PC-9 (cell line): ENCODE measurements around the gene TCTA.

ENCODE experiments used
- EZH2 ChIP-seq: fragments of 200-600 bp; sonication (generic); IDR thresholded peaks from 2 replicates; pipeline ENCODE4 v1.8.0; 2017; ENCODE audit warnings: antibody characterized with exemption, low read depth
- TF ChIP-seq, protein P1 (sequence below): fragments of 200-600 bp; sonication (generic); conservative IDR thresholded peaks from 2 replicates; pipeline ENCODE4 v1.6.1; 2017; ENCODE audit warnings: mixed run types, antibody characterized with exemption, mild to moderate bottlenecking, moderate library complexity

DNA sequence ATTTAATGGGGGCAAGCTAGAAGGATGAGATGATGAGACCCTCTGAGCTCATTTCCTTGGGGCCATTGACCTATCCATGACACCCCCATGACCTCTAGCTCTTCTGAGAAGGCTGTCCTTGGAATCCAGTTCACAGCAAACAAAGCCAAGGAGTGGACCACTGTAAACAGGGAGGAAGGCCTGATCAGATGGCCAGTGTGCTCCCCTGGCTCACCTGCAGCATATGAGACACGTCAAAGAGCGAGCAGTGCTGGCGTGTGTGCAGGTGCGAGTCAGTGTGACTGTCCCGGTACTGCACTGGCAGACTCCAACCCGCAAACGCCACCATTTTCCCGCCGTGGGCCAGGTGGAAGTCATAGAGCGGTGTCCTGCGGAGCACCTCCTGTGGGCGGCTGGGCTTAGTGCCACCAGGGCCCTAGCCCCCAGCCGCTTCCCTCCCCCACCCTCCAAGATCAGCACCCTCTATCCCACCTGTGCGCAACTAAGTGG is 9.7 kb downstream of the TCTA start:
- TF ChIP-seq, protein P1, sequence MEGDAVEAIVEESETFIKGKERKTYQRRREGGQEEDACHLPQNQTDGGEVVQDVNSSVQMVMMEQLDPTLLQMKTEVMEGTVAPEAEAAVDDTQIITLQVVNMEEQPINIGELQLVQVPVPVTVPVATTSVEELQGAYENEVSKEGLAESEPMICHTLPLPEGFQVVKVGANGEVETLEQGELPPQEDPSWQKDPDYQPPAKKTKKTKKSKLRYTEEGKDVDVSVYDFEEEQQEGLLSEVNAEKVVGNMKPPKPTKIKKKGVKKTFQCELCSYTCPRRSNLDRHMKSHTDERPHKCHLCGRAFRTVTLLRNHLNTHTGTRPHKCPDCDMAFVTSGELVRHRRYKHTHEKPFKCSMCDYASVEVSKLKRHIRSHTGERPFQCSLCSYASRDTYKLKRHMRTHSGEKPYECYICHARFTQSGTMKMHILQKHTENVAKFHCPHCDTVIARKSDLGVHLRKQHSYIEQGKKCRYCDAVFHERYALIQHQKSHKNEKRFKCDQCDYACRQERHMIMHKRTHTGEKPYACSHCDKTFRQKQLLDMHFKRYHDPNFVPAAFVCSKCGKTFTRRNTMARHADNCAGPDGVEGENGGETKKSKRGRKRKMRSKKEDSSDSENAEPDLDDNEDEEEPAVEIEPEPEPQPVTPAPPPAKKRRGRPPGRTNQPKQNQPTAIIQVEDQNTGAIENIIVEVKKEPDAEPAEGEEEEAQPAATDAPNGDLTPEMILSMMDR, result no peak
- TF ChIP-seq EZH2, result no peak
